A549 (cell line): ENCODE measurements around the gene SH2D3A. TPM values are rescaled to one million over a fixed set of nuclear protein-coding genes. Genes with fewer than 3 reads are reported as not detected.

Experiments used
- ATAC-seq, 2 experiments: fragments of 200-7000 bp in 1 of 2; fragments of >200 bp in 1 of 2; cut with Nextera tagmentation in 1 of 2; cut with Tn5 transposase in 1 of 2; 3 replicates each; pipeline versions ENCODE4 v1.8.0 to v1.9.1; 2018 to 2020; ENCODE audit warnings: mild to moderate bottlenecking in 1 of 2, moderate library complexity in 1 of 2
- CTCF ChIA-PET: fragments of 300-600 bp; sonication (Branson Sonifier 250); formaldehyde crosslinking; extraction: SDS; loops from one replicate; lab custom pipeline; 2021; ENCODE audit warnings: antibody characterized with exemption, inconsistent platforms; lab: Yijun Ruan, JAX
- POLR2A ChIA-PET: fragments of 350-600 bp; formaldehyde crosslinking; extraction: SDS; loops from one replicate; lab custom pipeline; 2021; ENCODE audit warnings: antibody characterized with exemption, inconsistent platforms; lab: Yijun Ruan, JAX
- DNase-seq, 2 experiments: peaks; one replicate each; pipeline versions ENCODE4 v3.0.0 to v3.0.0-alpha.2; 2011 to 2016; ENCODE audit warnings: low read depth in 1 of 2, low spot score in 1 of 2
- FAIRE-seq: peaks from 2 replicates; lab custom pipeline; 2011; peaks lifted over from hg19 to GRCh38; lab: Jason Lieb, UNC
- H3K27ac ChIP-seq, 2 experiments: fragments of >200 bp; sonication (Bioruptor Twin); formaldehyde crosslinking; 3 replicates each; pipeline ENCODE4 v1.5.1; 2016 to 2017
- H3K4me1 ChIP-seq: fragments of >200 bp; sonication (Bioruptor Twin); formaldehyde crosslinking; 3 replicates; pipeline ENCODE4 v1.6.1; 2016
- H3K4me2 ChIP-seq: fragments of >200 bp; sonication (Bioruptor Twin); formaldehyde crosslinking; 3 replicates; pipeline ENCODE4 v1.6.1; 2016
- H3K4me3 ChIP-seq: fragments of >200 bp; sonication (Bioruptor Twin); formaldehyde crosslinking; 3 replicates; pipeline ENCODE4 v1.5.1; 2016
- H3K9me3 ChIP-seq: fragments of >200 bp; sonication (Bioruptor Twin); formaldehyde crosslinking; 3 replicates; pipeline ENCODE4 v1.6.1; 2016
- BHLHE40 ChIP-seq: IDR thresholded peaks from 2 replicates; pipeline ENCODE4 v1.6.1; 2012; ENCODE audit warnings: low read depth, low read length, inconsistent platforms
- CBX8 ChIP-seq: fragments of 200-600 bp; sonication (generic); IDR thresholded peaks from 2 replicates; pipeline ENCODE4 v1.6.1; 2016
- CHD4 ChIP-seq: fragments of 200-600 bp; sonication (generic); IDR thresholded peaks from 2 replicates; pipeline ENCODE4 v1.6.1; 2016; ENCODE audit warnings: antibody characterized with exemption, mild to moderate bottlenecking, borderline replicate concordance
- E2F6 ChIP-seq: IDR thresholded peaks from 2 replicates; pipeline ENCODE4 v1.6.1; 2012; ENCODE audit warnings: low read depth, borderline replicate concordance
- ELK1 ChIP-seq: fragments of 150-350 bp; IDR thresholded peaks from 2 replicates; pipeline ENCODE4 v1.6.1; 2014; ENCODE audit warnings: low read depth, mild to moderate bottlenecking, low read length
- ESRRA ChIP-seq: fragments of 150-350 bp; IDR thresholded peaks from 2 replicates; pipeline ENCODE4 v1.6.1; 2014; ENCODE audit warnings: mild to moderate bottlenecking, low read length, borderline replicate concordance
- FOXS1 ChIP-seq: fragments of 250-450 bp; sonication (Bioruptor Pico); IDR thresholded peaks from 2 replicates; pipeline ENCODE4 v1.5.0; 2020; ENCODE audit warnings: mild to moderate bottlenecking, moderate library complexity
- HDAC2 ChIP-seq: fragments of 200-600 bp; sonication (generic); IDR thresholded peaks from 2 replicates; pipeline ENCODE4 v1.6.1; 2016
- HEYL ChIP-seq: fragments of 250-450 bp; sonication (Bioruptor Pico); IDR thresholded peaks from 2 replicates; pipeline ENCODE4 v1.8.0; 2021; ENCODE audit warnings: mild to moderate bottlenecking, moderate library complexity
- HOXA7 ChIP-seq: fragments of 250-450 bp; sonication (Bioruptor Pico); IDR thresholded peaks from 2 replicates; pipeline ENCODE4 v1.5.0; 2020; ENCODE audit warnings: mild to moderate bottlenecking, moderate library complexity
- JUN ChIP-seq, 2 experiments: fragments of >200 bp; sonication (Bioruptor Twin); formaldehyde crosslinking; IDR thresholded peaks; 2 replicates in 1 of 2; 3 replicates in 1 of 2; pipeline ENCODE4 v1.6.1; 2016 to 2017
- MAFK ChIP-seq: fragments of 450-650 bp; IDR thresholded peaks from 2 replicates; pipeline ENCODE4 v1.6.1; 2014; ENCODE audit not compliant: partially characterized antibody
- MYC ChIP-seq: IDR thresholded peaks from 2 replicates; pipeline ENCODE4 v1.6.1; 2012; ENCODE audit warnings: mild to moderate bottlenecking, inconsistent platforms, low read length, improper control_type of control experiment, borderline replicate concordance
- NFE2L2 ChIP-seq: fragments of 150-350 bp; conservative IDR thresholded peaks from 2 replicates; pipeline ENCODE4 v1.6.1; 2014; ENCODE audit warnings: low read length
- NR3C1 ChIP-seq: fragments of >200 bp; sonication (Bioruptor Twin); formaldehyde crosslinking; IDR thresholded peaks from 3 replicates; pipeline ENCODE4 v1.6.1; 2017
- POLR2A ChIP-seq: IDR thresholded peaks from 2 replicates; pipeline ENCODE4 v1.6.1; 2012; ENCODE audit warnings: mild to moderate bottlenecking, low read length
- RCOR1 ChIP-seq: fragments of 150-350 bp; IDR thresholded peaks from 2 replicates; pipeline ENCODE4 v1.6.1; 2014; ENCODE audit warnings: antibody characterized with exemption, low read length, low read depth
- REST ChIP-seq: fragments of 200-600 bp; sonication (generic); IDR thresholded peaks from 2 replicates; pipeline ENCODE4 v1.6.1; 2016; ENCODE audit warnings: antibody characterized with exemption, mild to moderate bottlenecking, moderate library complexity
- RFX5 ChIP-seq: fragments of 450-650 bp; IDR thresholded peaks from 2 replicates; pipeline ENCODE4 v1.7.1; 2014; ENCODE audit warnings: antibody characterized with exemption, mild to moderate bottlenecking, moderate library complexity
- RNF2 ChIP-seq: fragments of 200-600 bp; sonication (generic); IDR thresholded peaks from 2 replicates; pipeline ENCODE4 v1.6.1; 2016; ENCODE audit warnings: low read depth, mild to moderate bottlenecking, antibody characterized with exemption, moderate library complexity, borderline replicate concordance
- SREBF2 ChIP-seq: fragments of 450-650 bp; IDR thresholded peaks from 2 replicates; pipeline ENCODE4 v1.6.1; 2014; ENCODE audit warnings: mild to moderate bottlenecking, moderate library complexity
- TFCP2L1 ChIP-seq: fragments of 250-450 bp; sonication (Bioruptor Pico); IDR thresholded peaks from 2 replicates; pipeline ENCODE4 v1.5.0; 2021; ENCODE audit warnings: mild to moderate bottlenecking
- ZC3H11A ChIP-seq: fragments of 450-650 bp; IDR thresholded peaks from 2 replicates; pipeline ENCODE4 v1.6.1; 2014; ENCODE audit warnings: antibody characterized with exemption, mild to moderate bottlenecking
- ZFP36 ChIP-seq: fragments of 450-650 bp; IDR thresholded peaks from 2 replicates; pipeline ENCODE4 v1.6.1; 2014; ENCODE audit warnings: borderline replicate concordance; ENCODE audit not compliant: partially characterized antibody
- ZNF302 ChIP-seq: fragments of 250-450 bp; sonication (Bioruptor Pico); IDR thresholded peaks from 2 replicates; pipeline ENCODE4 v1.9.0; 2021; ENCODE audit warnings: inconsistent platforms, mild to moderate bottlenecking, moderate library complexity
- ZSCAN20 ChIP-seq: fragments of 250-450 bp; sonication (Bioruptor Pico); IDR thresholded peaks from 2 replicates; pipeline ENCODE4 v1.8.0; 2022; ENCODE audit warnings: mild to moderate bottlenecking, moderate library complexity
- WGBS: methylation state at CpG from one replicate; pipeline ENCODE4 v1.1.6; 2017; ENCODE audit errors: missing lambda C conversion rate; 5-methylcytosine and 5-hydroxymethylcytosine counted together
- polyA plus RNA-seq, 4 experiments: library from polyadenylated mRNA; depleted of rRNA in 3 of 4; stranded (reverse); fragments of >200 nt; fragmentation: RNase III in 1 of 4; extraction: RNeasy Plus Mini Kit Qiagen cat#74134 plus additional on column Dnase treatment in 1 of 4; gene quantifications; 2 replicates in 3 of 4; 3 replicates in 1 of 4; pipeline ENCODE4 v1.2.3, GENCODE V29; 2011 to 2017

The SH2D3A gene
- polyA plus RNA-seq, 2 of the 4 experiments (the other 2 are of a cell fraction): 6.7 to 10.0 TPM

- ATAC-seq: peak; percentile 11 to 27; a peak in 2 of 6 replicates
- Histone ChIP-seq H3K9me3 (no peaks in the 10 kb centered on the region), H3K27ac (no peak overlapping the region), H3K4me2 (no peak overlapping the region), H3K4me1 (0 out of 3 replicates have a peak, but pooled peaks cover 5% of the 10 kb centered on the region), H3K4me3 (no peak overlapping the region)
- WGBS: 100% methylated on average over 5 of the region's 22 CpGs
- DNase-seq: no peak
- ChIA-PET POLR2A (interaction anchor here (0.6 kb wide), 1 partner anchor 11 kb away, joined by 3 read pairs; no protein-coding TSS in a partner anchor), CTCF (interaction anchor here (0.8 kb wide), 1 partner anchor 16 kb away, joined by 3 read pairs; no protein-coding TSS in a partner anchor)
- FAIRE-seq: no peak
- TF ChIP-seq NR3C1: no peak
- no peak for TF ChIP-seq ZFP36
- TF ChIP-seq SREBF2: no peak
- no peak for TF ChIP-seq ZSCAN20 (CRISPR knock-in tag)
- TF ChIP-seq RCOR1: no peak
- no peak for TF ChIP-seq CBX8
- no peak for TF ChIP-seq POLR2A
- no peak for TF ChIP-seq HOXA7 (CRISPR knock-in tag)
- TF ChIP-seq ZNF302 (CRISPR knock-in tag): no peak
- no peak for TF ChIP-seq ESRRA
- TF ChIP-seq BHLHE40: no peak
- no peak for TF ChIP-seq RFX5
- TF ChIP-seq NFE2L2: no peak
- TF ChIP-seq ELK1: no peak
- TF ChIP-seq ZC3H11A: no peak
- TF ChIP-seq JUN (IDR thresholded peaks at IDR 0.05): no peak
- no peak for TF ChIP-seq RNF2
- TF ChIP-seq HDAC2: no peak
Measured at GRCh38 chr19:6754136-6754535, 13.1 kb downstream of the SH2D3A start.

GRCh38 chr19:6753178-6754031, 13.8 kb downstream of the SH2D3A start:
- TF ChIP-seq BHLHE40 (peak; percentile 41), ESRRA (no peak)
- TF ChIP-seq, all 56 proteins: peak for 1
- ATAC-seq (peak; percentile 85 to 90), DNase-seq (peak; percentile 58 to 81), FAIRE-seq (no peak)
- Histone ChIP-seq H3K9me3 (no peaks in the 10 kb centered on the region), H3K4me1 (peaks cover 8% of the 10 kb centered on the region; the same call in 2 of the 3 replicates), H3K27ac (no peak overlapping the region), H3K4me2 (no peak overlapping the region), H3K4me3 (no peak overlapping the region)
- CTCF ChIA-PET: interaction anchor here (0.5 kb wide), 1 partner anchor 9 kb away, joined by 3 read pairs; no protein-coding TSS in a partner anchor
- WGBS: 89% methylated on average over 37 of the region's 50 CpGs
- POLR2A ChIA-PET: no interaction called here

GRCh38 chr19:6752256-6753177, 14.7 kb downstream of the SH2D3A start:
- ChIA-PET CTCF (interaction anchor here (0.5 kb wide), 1 partner anchor 10 kb away, joined by 3 read pairs; no protein-coding TSS in a partner anchor), POLR2A (interaction anchor here (0.7 kb wide), 1 partner anchor 14 kb away, joined by 3 read pairs; no protein-coding TSS in a partner anchor)
- FAIRE-seq (no peak), DNase-seq (no peak), ATAC-seq (peak in 1 of 2 experiments; percentile 32; a peak in 3 of 6 replicates)
- H3K4me3 ChIP-seq: no peak overlapping the region
- 86% methylated on average over 40 of the region's 50 CpGs for WGBS
- H3K27ac ChIP-seq: no peak overlapping the region
- no peaks in the 10 kb centered on the region for H3K9me3 ChIP-seq
- TF ChIP-seq NFE2L2: no peak
- no peak for TF ChIP-seq FOXS1
- no peak for TF ChIP-seq REST
- no peak for TF ChIP-seq TFCP2L1 (CRISPR knock-in tag)
- TF ChIP-seq HOXA7 (CRISPR knock-in tag): no peak
- no peak for TF ChIP-seq CHD4
- no peak for TF ChIP-seq HEYL (CRISPR knock-in tag)
- no peak for TF ChIP-seq MAFK
- no peak for TF ChIP-seq E2F6
- no peak for TF ChIP-seq BHLHE40
- no peak for TF ChIP-seq MYC
- no peak overlapping the region for H3K4me2 ChIP-seq
- H3K4me1 ChIP-seq: peaks cover 12% of the 10 kb centered on the region; the same call in 2 of the 3 replicates
